Breast epithelium (tissue), 4 donors: Measurements from ENCODE around the gene SUCLG2. TPM values are rescaled to one million over a fixed set of nuclear protein-coding genes. Genes with fewer than 3 reads are reported as not detected.

Experiments used
- DNase-seq, 2 donors: peaks; one replicate each; pipeline ENCODE4 v3.0.0-alpha.2; 2019; ENCODE audit warnings: low spot score in 2 of 2
- H3K27ac ChIP-seq, 2 donors: fragments of 200-600 bp; sonication (generic) in 1 of 2; one replicate each; pipeline ENCODE4 v1.5.1; 2016 to 2019; ENCODE audit warnings: mild to moderate bottlenecking in 1 of 2
- H3K27me3 ChIP-seq, 2 donors: fragments of 200-600 bp; sonication (generic) in 1 of 2; one replicate each; pipeline versions ENCODE4 v1.5.1 to v1.6.0; 2017 to 2019; ENCODE audit warnings: control low read depth in 1 of 2, mild to moderate bottlenecking in 1 of 2
- H3K36me3 ChIP-seq: fragments of 200-600 bp; one replicate; pipeline ENCODE4 v1.5.1; 2019
- H3K4me1 ChIP-seq, 2 donors: fragments of 200-600 bp; sonication (generic); one replicate each; pipeline ENCODE4 v1.5.1; 2016 to 2019; ENCODE audit warnings: control low read depth in 1 of 2
- H3K4me3 ChIP-seq, 3 donors: fragments of 200-600 bp; sonication (generic); 1 replicate in 2 of 3; 2 replicates in 1 of 3; pipeline ENCODE4 v1.5.1; 2016 to 2019; ENCODE audit warnings: mild to moderate bottlenecking in 3 of 3, moderate library complexity in 2 of 3
- H3K9me3 ChIP-seq, 2 donors: fragments of 200-600 bp; sonication (generic) in 1 of 2; one replicate each; pipeline ENCODE4 v1.5.1; 2016 to 2019; ENCODE audit warnings: control low read depth in 1 of 2
- POLR2A ChIP-seq: fragments of 450-650 bp; IDR thresholded peaks from one replicate; pipeline ENCODE4 v1.6.1; 2016; ENCODE audit warnings: antibody characterized with exemption, mild to moderate bottlenecking, moderate library complexity
- POLR2AphosphoS5 ChIP-seq, 3 donors: sonication (generic); formaldehyde crosslinking; IDR thresholded peaks; one replicate each; pipeline ENCODE4 v1.6.1; 2017; ENCODE audit warnings: antibody characterized with exemption in 3 of 3
- intact Hi-C: fragments of 100-400 bp; cut with DNase I; formaldehyde crosslinking; loops from one replicate; pipeline ENCODE4 v1.15.1; 2023; ENCODE audit warnings: low total_unique reads
- total RNA-seq, 3 donors: library from RNA; depleted of rRNA; stranded (reverse); fragments of >200 nt; gene quantifications; one replicate each; pipeline ENCODE4 v1.1.0, GENCODE V29; 2016
- TF ChIP-seq, protein P1 (sequence below), 3 donors: fragments of 450-650 bp; IDR thresholded peaks; one replicate each; pipeline ENCODE4 v1.5.1; 2016 to 2017; ENCODE audit warnings: antibody characterized with exemption in 3 of 3, mild to moderate bottlenecking in 3 of 3, moderate library complexity in 3 of 3

The SUCLG2 gene
- total RNA-seq, 3 donors from 2014 or later: 45.9 to 58.1 (median 52.8) TPM

DNA sequence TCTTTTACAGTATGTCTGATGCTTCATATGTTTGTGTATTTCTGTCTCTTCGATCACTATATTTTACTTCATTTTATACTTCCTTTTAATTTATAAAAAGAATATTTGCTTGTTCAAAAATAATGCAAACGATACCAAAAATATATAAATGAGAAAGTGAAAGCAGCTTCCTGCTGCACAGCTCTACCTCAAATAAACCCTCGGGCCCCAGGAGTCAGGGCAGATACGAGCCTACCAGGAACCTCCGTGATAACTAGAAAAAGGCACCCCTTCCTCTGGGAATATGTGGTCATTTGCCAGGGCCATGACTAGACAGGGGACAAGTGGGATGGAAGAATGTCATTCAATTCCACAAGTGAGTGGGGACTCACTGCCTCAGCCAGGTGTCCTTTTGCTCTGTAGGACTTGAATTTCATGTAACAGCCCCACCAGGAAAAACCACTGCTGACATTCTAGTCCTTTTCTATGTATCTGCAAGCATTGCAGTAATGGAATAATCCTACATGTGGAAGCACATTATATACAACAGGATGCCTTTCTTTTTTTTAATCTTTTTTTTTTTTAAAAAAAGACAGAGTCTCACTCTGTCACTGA lies 133.3 kb downstream of the SUCLG2 start:
- DNase-seq: no peak
- intact Hi-C loops: no loop called here
- Histone ChIP-seq H3K27me3 (no peaks in the 10 kb centered on the region), H3K4me1 (no peaks in the 10 kb centered on the region), H3K27ac (no peak overlapping the region), H3K36me3 (no peaks in the 10 kb centered on the region), H3K9me3 (no peaks in the 10 kb centered on the region), H3K4me3 (no peak overlapping the region)
- TF ChIP-seq, protein P1, sequence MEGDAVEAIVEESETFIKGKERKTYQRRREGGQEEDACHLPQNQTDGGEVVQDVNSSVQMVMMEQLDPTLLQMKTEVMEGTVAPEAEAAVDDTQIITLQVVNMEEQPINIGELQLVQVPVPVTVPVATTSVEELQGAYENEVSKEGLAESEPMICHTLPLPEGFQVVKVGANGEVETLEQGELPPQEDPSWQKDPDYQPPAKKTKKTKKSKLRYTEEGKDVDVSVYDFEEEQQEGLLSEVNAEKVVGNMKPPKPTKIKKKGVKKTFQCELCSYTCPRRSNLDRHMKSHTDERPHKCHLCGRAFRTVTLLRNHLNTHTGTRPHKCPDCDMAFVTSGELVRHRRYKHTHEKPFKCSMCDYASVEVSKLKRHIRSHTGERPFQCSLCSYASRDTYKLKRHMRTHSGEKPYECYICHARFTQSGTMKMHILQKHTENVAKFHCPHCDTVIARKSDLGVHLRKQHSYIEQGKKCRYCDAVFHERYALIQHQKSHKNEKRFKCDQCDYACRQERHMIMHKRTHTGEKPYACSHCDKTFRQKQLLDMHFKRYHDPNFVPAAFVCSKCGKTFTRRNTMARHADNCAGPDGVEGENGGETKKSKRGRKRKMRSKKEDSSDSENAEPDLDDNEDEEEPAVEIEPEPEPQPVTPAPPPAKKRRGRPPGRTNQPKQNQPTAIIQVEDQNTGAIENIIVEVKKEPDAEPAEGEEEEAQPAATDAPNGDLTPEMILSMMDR (IDR thresholded peaks at IDR 0.05): no peak
- TF ChIP-seq POLR2AphosphoS5 (IDR thresholded peaks at IDR 0.05): no peak
- TF ChIP-seq POLR2A: no peak

DNA sequence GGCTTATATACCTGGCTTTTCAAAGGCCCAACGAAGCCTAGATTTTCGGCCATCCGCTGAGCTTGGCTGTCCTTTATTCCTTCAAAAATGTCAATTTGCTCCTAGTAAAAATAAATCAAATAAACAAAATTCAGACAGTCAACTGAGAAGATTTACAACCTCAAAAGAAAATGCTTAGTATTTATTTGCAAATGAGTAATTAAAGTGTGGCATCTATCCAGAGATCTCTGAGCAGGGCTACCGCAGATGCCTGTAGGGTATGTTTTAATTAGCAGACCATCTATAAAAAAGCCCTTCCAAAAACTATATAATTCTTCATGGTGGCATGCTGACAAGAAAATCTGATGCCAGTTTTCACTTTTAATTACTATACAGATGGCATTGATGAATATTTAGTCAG lies 136.2 kb downstream of the SUCLG2 start:
- H3K4me3 ChIP-seq: no peak overlapping the region
- intact Hi-C loops: no loop called here
- H3K36me3 ChIP-seq: no peaks in the 10 kb centered on the region
- no peak overlapping the region for H3K27ac ChIP-seq
- H3K9me3 ChIP-seq: no peaks in the 10 kb centered on the region
- no peaks in the 10 kb centered on the region for H3K4me1 ChIP-seq
- DNase-seq: no peak
- H3K27me3 ChIP-seq: no peaks in the 10 kb centered on the region
- no peak for TF ChIP-seq POLR2AphosphoS5 (IDR thresholded peaks at IDR 0.05)
- no peak for TF ChIP-seq POLR2A
- TF ChIP-seq, protein P1 (IDR thresholded peaks at IDR 0.05): no peak

DNA sequence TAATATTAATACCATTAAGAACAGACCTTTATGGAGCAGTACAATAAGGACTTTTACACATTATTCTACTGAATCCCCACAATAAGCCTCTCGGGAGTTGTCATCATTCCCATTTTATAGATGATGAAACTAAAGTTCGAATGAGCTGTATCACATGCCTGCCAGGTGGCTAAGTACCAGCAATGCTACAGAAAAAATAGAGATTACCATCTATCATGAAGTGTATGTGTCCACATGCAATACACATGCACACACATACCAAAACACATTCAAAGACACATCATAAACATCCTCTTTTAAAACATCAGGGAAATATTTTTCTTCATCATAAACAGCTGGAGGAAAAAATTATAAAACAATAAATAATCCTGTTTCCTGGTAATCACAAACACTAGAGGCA lies 136.6 kb downstream of the SUCLG2 start:
- H3K9me3 ChIP-seq: no peaks in the 10 kb centered on the region
- no peak overlapping the region for H3K27ac ChIP-seq
- intact Hi-C loops: no loop called here
- no peaks in the 10 kb centered on the region for H3K36me3 ChIP-seq
- TF ChIP-seq, protein P1 (IDR thresholded peaks at IDR 0.05): no peak
- TF ChIP-seq POLR2AphosphoS5 (IDR thresholded peaks at IDR 0.05) (no peak), POLR2A (no peak)
- DNase-seq: no peak
- H3K27me3 ChIP-seq: no peaks in the 10 kb centered on the region
- no peak overlapping the region for H3K4me3 ChIP-seq
- H3K4me1 ChIP-seq: no peaks in the 10 kb centered on the region

GRCh38 chr3:67516496-67516895 lies 137.9 kb downstream of the SUCLG2 start:
- TF ChIP-seq POLR2A (no peak), POLR2AphosphoS5 (IDR thresholded peaks at IDR 0.05) (no peak)
- TF ChIP-seq, protein P1 (IDR thresholded peaks at IDR 0.05): no peak
- Histone ChIP-seq H3K4me3 (no peak overlapping the region), H3K9me3 (no peaks in the 10 kb centered on the region), H3K36me3 (no peaks in the 10 kb centered on the region), H3K27ac (no peak overlapping the region), H3K4me1 (no peaks in the 10 kb centered on the region), H3K27me3 (no peaks in the 10 kb centered on the region)
- DNase-seq: no peak
- intact Hi-C loops: no loop called here

DNA sequence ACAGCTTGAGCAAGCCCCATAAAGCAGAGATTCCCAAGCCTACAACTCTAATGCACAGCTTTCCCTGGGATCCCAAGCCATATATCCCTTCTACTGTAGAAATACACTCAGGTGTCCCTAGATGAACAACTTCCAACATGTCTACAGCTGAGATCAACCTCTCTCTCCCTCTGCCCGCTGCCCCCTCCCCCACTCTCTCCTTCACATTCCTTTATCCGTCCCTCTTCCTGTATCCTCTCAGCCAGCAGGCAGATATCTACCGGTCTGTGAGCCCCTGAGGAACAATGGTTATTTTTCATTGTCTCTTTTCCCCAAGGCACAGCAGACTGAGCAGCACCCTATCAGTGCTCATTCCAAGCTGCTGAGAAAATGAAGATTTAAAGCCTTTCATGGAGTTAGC lies 138.6 kb downstream of the SUCLG2 start:
- no peaks in the 10 kb centered on the region for H3K9me3 ChIP-seq
- H3K4me3 ChIP-seq: no peak overlapping the region
- H3K4me1 ChIP-seq: no peaks in the 10 kb centered on the region
- no peaks in the 10 kb centered on the region for H3K36me3 ChIP-seq
- TF ChIP-seq POLR2AphosphoS5 (IDR thresholded peaks at IDR 0.05) (no peak), POLR2A (no peak)
- TF ChIP-seq, protein P1 (IDR thresholded peaks at IDR 0.05): no peak
- no peak overlapping the region for H3K27ac ChIP-seq
- no peak for DNase-seq
- intact Hi-C loops: no loop called here
- no peaks in the 10 kb centered on the region for H3K27me3 ChIP-seq
